T-helper 1 cell treated with Interleukin-12 subunit alpha and Interleukin-12 subunit beta and Interleukin-4 antibody, amounts not matched to agents 30 μg/mL and 1 μg/mL, for 36 hours (primary cell): ENCODE measurements around the gene CCND1.

Experiments used
- H3K27ac Mint-ChIP-seq: one replicate; pipeline ENCODE4 v1.8.0; 2021; ENCODE audit warnings: mild to moderate bottlenecking, mixed read lengths
- H3K27me3 Mint-ChIP-seq: one replicate; pipeline ENCODE4 v1.8.0; 2021; ENCODE audit warnings: low read depth, mixed read lengths
- H3K36me3 Mint-ChIP-seq: one replicate; pipeline ENCODE4 v1.8.0; 2021; ENCODE audit warnings: low read depth, mixed read lengths
- H3K4me1 Mint-ChIP-seq: one replicate; pipeline ENCODE4 v1.8.0; 2021; ENCODE audit warnings: low read depth, mixed read lengths
- H3K4me3 Mint-ChIP-seq: one replicate; pipeline ENCODE4 v1.8.0; 2021; ENCODE audit warnings: mild to moderate bottlenecking, moderate library complexity, mixed read lengths
- H3K9me3 Mint-ChIP-seq: one replicate; pipeline ENCODE4 v1.8.0; 2021; ENCODE audit warnings: mixed read lengths

Gene CCND1

GRCh38 chr11:69703453-69703767 lies 62.5 kb downstream of the CCND1 start:
- Mint-ChIP-seq H3K4me1 (peaks cover 4% of the 10 kb centered on the region), H3K9me3 (no peaks in the 10 kb centered on the region), H3K27me3 (peaks cover 58% of the 10 kb centered on the region), H3K36me3 (no peaks in the 10 kb centered on the region), H3K27ac (no peak overlapping the region), H3K4me3 (no peak overlapping the region)
